Measurements from ENCODE around the gene TOM1L2. TPM values are rescaled to one million over a fixed set of nuclear protein-coding genes. Genes with fewer than 3 reads are reported as not detected.
A peak's percentile ranks its signal among the peaks of the same experiment; 100 is the strongest.
"Not testable (repeated sequence)": the region's sequence is repeated elsewhere in the genome, so short reads cannot be mapped to it uniquely, and the experiment has no call there.

TOM1L2 gene
- total RNA-seq, 1 experiment from 2014 or later, result 8.8 TPM

GRCh38 chr17:17995887-17996286, 23.7 kb upstream of the TOM1L2 start:
- not testable (repeated sequence) for DNase-seq (ENCODE audit: low spot score)

GRCh38 chr17:17994271-17995069, 22.3 kb upstream of the TOM1L2 start:
- DNase-seq (ENCODE audit: low spot score), result peak; percentile 44

- no peak for DNase-seq (ENCODE audit: low spot score)
These were observed 21.7 kb upstream of the TOM1L2 start for GRCh38 chr17:17993852-17994251.

GRCh38 chr17:17993366-17993765, 21.2 kb upstream of the TOM1L2 start:
- no peak for DNase-seq (ENCODE audit: low spot score)

GRCh38 chr17:17990282-17990681, 18.1 kb upstream of the TOM1L2 start:
- DNase-seq (ENCODE audit: low spot score), result no peak

GRCh38 chr17:17989618-17990017, 17.4 kb upstream of the TOM1L2 start:
- DNase-seq (ENCODE audit: low spot score), result no peak

GRCh38 chr17:17989081-17989480, 16.9 kb upstream of the TOM1L2 start:
- no peak for DNase-seq (ENCODE audit: low spot score)

- DNase-seq (ENCODE audit: low spot score), result no peak
These were observed 16.3 kb upstream of the TOM1L2 start for GRCh38 chr17:17988427-17988945.

GRCh38 chr17:17987901-17988300, 15.7 kb upstream of the TOM1L2 start:
- no peak for DNase-seq (ENCODE audit: low spot score)

GRCh38 chr17:17987187-17987896, 15.1 kb upstream of the TOM1L2 start:
- no peak for DNase-seq (ENCODE audit: low spot score)

GRCh38 chr17:17985555-17985954, 13.4 kb upstream of the TOM1L2 start:
- no peak for DNase-seq (ENCODE audit: low spot score)

- DNase-seq (ENCODE audit: low spot score), result no peak
These were observed 13.0 kb upstream of the TOM1L2 start for GRCh38 chr17:17985153-17985552.

- no peak for DNase-seq (ENCODE audit: low spot score)
These were observed 11.6 kb upstream of the TOM1L2 start for GRCh38 chr17:17983776-17984175.

- no peak for DNase-seq (ENCODE audit: low spot score)
These were observed 11.2 kb upstream of the TOM1L2 start for GRCh38 chr17:17983376-17983775.

- DNase-seq (ENCODE audit: low spot score), result no peak
These were observed 10.6 kb upstream of the TOM1L2 start for GRCh38 chr17:17982801-17983200.

- DNase-seq (ENCODE audit: low spot score), result no peak
These were observed 9.1 kb upstream of the TOM1L2 start for GRCh38 chr17:17981330-17981729.

- no peak for DNase-seq (ENCODE audit: low spot score)
These were observed 7.6 kb upstream of the TOM1L2 start for GRCh38 chr17:17979778-17980177.

- no peak for DNase-seq (ENCODE audit: low spot score)
These were observed 6.6 kb upstream of the TOM1L2 start for GRCh38 chr17:17978481-17979424.

- no peak for DNase-seq (ENCODE audit: low spot score)
These were observed 4.9 kb upstream of the TOM1L2 start for GRCh38 chr17:17976931-17977570.

- DNase-seq (ENCODE audit: low spot score), result no peak
These were observed 3.2 kb upstream of the TOM1L2 start for GRCh38 chr17:17975436-17975835.

- DNase-seq (ENCODE audit: low spot score), result no peak
These were observed 703 bp upstream of the TOM1L2 start for GRCh38 chr17:17972952-17973254.
